ENCODE measurements around the gene PXMP4. TPM values are rescaled to one million over a fixed set of nuclear protein-coding genes. Genes with fewer than 3 reads are reported as not detected.

Gene PXMP4
- polyA plus RNA-seq, 1 experiment = 11.2 TPM

- DNase-seq (ENCODE audit: low read depth) = no peak
- Histone ChIP-seq H3K4me3 (ENCODE audit: low read depth, low read length) (no peak overlapping the region), H3K27me3 (ENCODE audit: control insufficient read depth, insufficient read depth, low read length) (no peaks in the 10 kb centered on the region), H3K36me3 (ENCODE audit: control insufficient read depth, insufficient read depth, low read length) (peaks cover 6% of the 10 kb centered on the region)
- POLR2A ChIA-PET = no interaction called here
- CTCF ChIA-PET = interaction anchor here (0.8 to 1.5 kb wide), 2 partner anchors 209 to 214 kb away, joined by 4 to 5 read pairs; no protein-coding TSS in a partner anchor
- no peak for TF ChIP-seq CTCF (IDR thresholded peaks at IDR 0.05; ENCODE audit: insufficient read depth, low read depth, low read length)
Observed at GRCh38 chr20:33670715-33671499, 49.2 kb downstream of the PXMP4 start.

GRCh38 chr20:33669873-33670640 is 50.1 kb downstream of the PXMP4 start:
- H3K4me3 ChIP-seq (ENCODE audit: low read depth, low read length) = no peak overlapping the region
- ChIA-PET POLR2A (no interaction called here), CTCF (interaction anchor here (0.8 to 1.5 kb wide), 2 partner anchors 208 to 213 kb away, joined by 4 to 5 read pairs; no protein-coding TSS in a partner anchor)
- no peak for TF ChIP-seq CTCF (IDR thresholded peaks at IDR 0.05; ENCODE audit: insufficient read depth, low read depth, low read length)
- no peaks in the 10 kb centered on the region for H3K27me3 ChIP-seq (ENCODE audit: control insufficient read depth, insufficient read depth, low read length)
- no peak for DNase-seq (ENCODE audit: low read depth)
- H3K36me3 ChIP-seq (ENCODE audit: control insufficient read depth, insufficient read depth, low read length) = peaks cover 6% of the 10 kb centered on the region

- DNase-seq (ENCODE audit: low read depth) = no peak
- H3K36me3 ChIP-seq (ENCODE audit: control insufficient read depth, insufficient read depth, low read length) = peaks cover 6% of the 10 kb centered on the region
- POLR2A ChIA-PET = no interaction called here
- no peaks in the 10 kb centered on the region for H3K27me3 ChIP-seq (ENCODE audit: control insufficient read depth, insufficient read depth, low read length)
- CTCF ChIA-PET = interaction anchor here (0.6 to 3.3 kb wide), 9 partner anchors 11 to 315 kb away, joined by 3 to 21 read pairs (median 7); no protein-coding TSS in a partner anchor
- no peak for TF ChIP-seq CTCF (IDR thresholded peaks at IDR 0.05; ENCODE audit: insufficient read depth, low read depth, low read length)
- H3K4me3 ChIP-seq (ENCODE audit: low read depth, low read length) = no peak overlapping the region
Observed at GRCh38 chr20:33669224-33669623, 50.9 kb downstream of the PXMP4 start.

GRCh38 chr20:33668466-33669155 is 51.5 kb downstream of the PXMP4 start:
- ChIA-PET POLR2A (no interaction called here), CTCF (interaction anchor here (0.6 to 3.3 kb wide), 26 partner anchors 7 to 768 kb away, joined by 3 to 21 read pairs (median 3); partner anchors contain the start of genes CBFA2T2, CDK5RAP1 and SNTA1)
- Histone ChIP-seq H3K4me3 (ENCODE audit: low read depth, low read length) (no peak overlapping the region), H3K36me3 (ENCODE audit: control insufficient read depth, insufficient read depth, low read length) (peaks cover 6% of the 10 kb centered on the region), H3K27me3 (ENCODE audit: control insufficient read depth, insufficient read depth, low read length) (no peaks in the 10 kb centered on the region)
- no peak for DNase-seq (ENCODE audit: low read depth)
- no peak for TF ChIP-seq CTCF (IDR thresholded peaks at IDR 0.05; ENCODE audit: insufficient read depth, low read depth, low read length)
